ENCODE data around the gene MYOZ2. TPM values are rescaled to one million over a fixed set of nuclear protein-coding genes. Genes with fewer than 3 reads are reported as not detected.

MYOZ2 gene
- total and polyA plus RNA-seq, 2 donors (not counting 3 experiments of a cell fraction or from before 2014, with no cell fraction given): 0.11 to 0.13 TPM

DNA sequence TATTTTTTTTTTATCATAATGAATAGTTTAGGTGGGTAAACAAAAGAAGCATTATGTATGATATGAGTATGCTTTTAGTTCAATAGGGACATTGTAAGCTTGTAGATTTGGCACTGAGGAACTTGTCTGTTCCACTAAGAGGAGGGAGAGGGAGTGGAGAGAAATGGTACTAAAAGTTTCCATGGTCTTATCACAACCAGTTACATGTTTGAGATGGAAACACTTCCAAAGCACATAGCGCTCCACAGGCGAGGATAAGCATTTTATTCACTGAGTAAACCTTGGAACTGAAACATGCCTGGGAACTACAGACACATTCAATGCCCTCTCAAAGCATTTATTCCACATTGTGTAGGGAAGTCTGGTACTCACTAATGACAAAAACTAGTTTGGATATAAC lies 15.5 kb downstream of the MYOZ2 start:
- no peaks in the 10 kb centered on the region for H3K9me3 ChIP-seq (replicated peaks; ENCODE audit: control insufficient read depth, insufficient read depth, low read length)
- no peak overlapping the region for H3K4me3 ChIP-seq (replicated peaks in 1 of 3; ENCODE audit: insufficient read depth in 1 of 3, low read depth in 1 of 3, low read length in 3 of 3)
- no peaks in the 10 kb centered on the region for H3K36me3 ChIP-seq (ENCODE audit: control insufficient read depth in 2 of 2, extremely low read depth in 1 of 2, insufficient read depth in 2 of 2, low read length in 2 of 2)
- POLR2A ChIA-PET: no interaction called here
- TF ChIP-seq POLR2AphosphoS5 (IDR thresholded peaks at IDR 0.05; ENCODE audit: insufficient read depth, low read depth, low read length): no peak
- TF ChIP-seq JUN (IDR thresholded peaks at IDR 0.05; ENCODE audit: borderline replicate concordance, insufficient read depth, insufficient read length, low read depth): no peak
- TF ChIP-seq GATA2 (IDR thresholded peaks at IDR 0.05; ENCODE audit: insufficient read depth, insufficient read length, low read depth, low read length): no peak
- TF ChIP-seq, protein P1, sequence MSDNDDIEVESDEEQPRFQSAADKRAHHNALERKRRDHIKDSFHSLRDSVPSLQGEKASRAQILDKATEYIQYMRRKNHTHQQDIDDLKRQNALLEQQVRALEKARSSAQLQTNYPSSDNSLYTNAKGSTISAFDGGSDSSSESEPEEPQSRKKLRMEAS (IDR thresholded peaks at IDR 0.05; ENCODE audit: insufficient read depth, insufficient read length): no peak
- peaks cover 4% of the 10 kb centered on the region for H3K4me1 ChIP-seq (ENCODE audit: control insufficient read depth, extremely low read depth, insufficient read depth, low read length)
- no peaks in the 10 kb centered on the region for H3K79me2 ChIP-seq (ENCODE audit: control insufficient read depth, insufficient read depth, low read length)
- intact Hi-C loops (cut with micrococcal nuclease): no loop called here
- H3K9ac ChIP-seq (replicated peaks; ENCODE audit: extremely low read depth, insufficient read depth, low read length): no peak overlapping the region
- no peaks in the 10 kb centered on the region for H3K27me3 ChIP-seq (ENCODE audit: control insufficient read depth in 2 of 2, insufficient read depth in 2 of 2, low read length in 2 of 2)
- CTCF ChIA-PET: interaction anchor here (0.9 kb wide), 1 partner anchor 15 kb away, joined by 3 read pairs; the partner anchor contains the start of gene MYOZ2
- H2AFZ ChIP-seq (ENCODE audit: low read depth, low read length): peak overlapping the region; percentile 9
- FAIRE-seq (no peak), DNase-seq (ENCODE audit: low read depth, low spot score) (no peak)
- no TSS peak for BruUV-seq (replicated peaks)
- no peak overlapping the region for H3K4me2 ChIP-seq (ENCODE audit: insufficient read depth, low read length)
- no peaks in the 10 kb centered on the region for H4K20me1 ChIP-seq (replicated peaks; ENCODE audit: control insufficient read depth, extremely low read depth, insufficient read depth, low read length)
- H3K9me1 ChIP-seq (replicated peaks; ENCODE audit: control insufficient read depth, extremely low read depth, insufficient read depth, low read length): no peaks in the 10 kb centered on the region
- H3K27ac ChIP-seq (ENCODE audit: insufficient read depth, low read depth, low read length): no peak overlapping the region
- dilution Hi-C loops (cut with MboI; ENCODE audit: extremely low pct_ligation_motif_present, low sequenced_read_pairs): no loop called here

DNA sequence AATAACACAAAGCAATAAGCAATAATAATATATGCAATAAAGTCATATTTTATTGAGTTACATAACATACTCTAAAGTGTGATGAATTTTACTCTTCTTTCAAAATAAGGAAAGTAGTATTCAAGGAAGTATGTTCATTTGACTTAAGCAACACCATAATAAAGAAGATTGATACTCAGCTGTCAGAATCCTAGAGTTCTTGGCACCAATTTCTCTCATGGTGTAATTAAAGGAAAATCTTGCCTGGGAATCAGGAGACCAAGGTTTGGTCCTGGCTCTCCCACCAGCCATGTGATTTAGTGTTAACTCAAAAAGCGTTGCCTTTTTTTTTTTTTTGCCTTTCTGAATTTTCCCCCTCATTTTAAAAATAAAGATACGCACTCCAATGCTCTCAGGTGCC lies 17.1 kb downstream of the MYOZ2 start:
- CTCF ChIA-PET: interaction anchor here (1.0 kb wide), 1 partner anchor 66 kb away, joined by 3 read pairs; no protein-coding TSS in a partner anchor
- dilution Hi-C loops (cut with MboI; ENCODE audit: extremely low pct_ligation_motif_present, low sequenced_read_pairs): no loop called here
- Histone ChIP-seq H3K27ac (ENCODE audit: insufficient read depth, low read depth, low read length) (no peak overlapping the region), H2AFZ (ENCODE audit: low read depth, low read length) (no peak overlapping the region), H3K4me2 (ENCODE audit: insufficient read depth, low read length) (no peak overlapping the region), H3K9ac (replicated peaks; ENCODE audit: extremely low read depth, insufficient read depth, low read length) (no peak overlapping the region), H4K20me1 (replicated peaks; ENCODE audit: control insufficient read depth, extremely low read depth, insufficient read depth, low read length) (no peaks in the 10 kb centered on the region), H3K4me3 (replicated peaks in 1 of 3; ENCODE audit: insufficient read depth in 1 of 3, low read depth in 1 of 3, low read length in 3 of 3) (no peak overlapping the region), H3K9me1 (replicated peaks; ENCODE audit: control insufficient read depth, extremely low read depth, insufficient read depth, low read length) (no peaks in the 10 kb centered on the region), H3K79me2 (ENCODE audit: control insufficient read depth, insufficient read depth, low read length) (no peaks in the 10 kb centered on the region), H3K27me3 (ENCODE audit: control insufficient read depth in 2 of 2, insufficient read depth in 2 of 2, low read length in 2 of 2) (no peaks in the 10 kb centered on the region), H3K4me1 (ENCODE audit: control insufficient read depth, extremely low read depth, insufficient read depth, low read length) (peaks cover 3% of the 10 kb centered on the region), H3K9me3 (replicated peaks; ENCODE audit: control insufficient read depth, insufficient read depth, low read length) (no peaks in the 10 kb centered on the region), H3K36me3 (ENCODE audit: control insufficient read depth in 2 of 2, extremely low read depth in 1 of 2, insufficient read depth in 2 of 2, low read length in 2 of 2) (no peaks in the 10 kb centered on the region)
- intact Hi-C loops (cut with micrococcal nuclease): no loop called here
- no peak for FAIRE-seq
- no peak for DNase-seq (ENCODE audit: low read depth, low spot score)
- no TSS peak for BruUV-seq (replicated peaks)
- POLR2A ChIA-PET: no interaction called here
- TF ChIP-seq POLR2AphosphoS5 (IDR thresholded peaks at IDR 0.05; ENCODE audit: insufficient read depth, low read depth, low read length): no peak
- no peak for TF ChIP-seq MYC (IDR thresholded peaks at IDR 0.05; ENCODE audit: low read depth, low read length)
- TF ChIP-seq EZH2 (IDR thresholded peaks at IDR 0.05; ENCODE audit: borderline replicate concordance, low read depth, low read length, severe bottlenecking): no peak
- TF ChIP-seq, protein P2, sequence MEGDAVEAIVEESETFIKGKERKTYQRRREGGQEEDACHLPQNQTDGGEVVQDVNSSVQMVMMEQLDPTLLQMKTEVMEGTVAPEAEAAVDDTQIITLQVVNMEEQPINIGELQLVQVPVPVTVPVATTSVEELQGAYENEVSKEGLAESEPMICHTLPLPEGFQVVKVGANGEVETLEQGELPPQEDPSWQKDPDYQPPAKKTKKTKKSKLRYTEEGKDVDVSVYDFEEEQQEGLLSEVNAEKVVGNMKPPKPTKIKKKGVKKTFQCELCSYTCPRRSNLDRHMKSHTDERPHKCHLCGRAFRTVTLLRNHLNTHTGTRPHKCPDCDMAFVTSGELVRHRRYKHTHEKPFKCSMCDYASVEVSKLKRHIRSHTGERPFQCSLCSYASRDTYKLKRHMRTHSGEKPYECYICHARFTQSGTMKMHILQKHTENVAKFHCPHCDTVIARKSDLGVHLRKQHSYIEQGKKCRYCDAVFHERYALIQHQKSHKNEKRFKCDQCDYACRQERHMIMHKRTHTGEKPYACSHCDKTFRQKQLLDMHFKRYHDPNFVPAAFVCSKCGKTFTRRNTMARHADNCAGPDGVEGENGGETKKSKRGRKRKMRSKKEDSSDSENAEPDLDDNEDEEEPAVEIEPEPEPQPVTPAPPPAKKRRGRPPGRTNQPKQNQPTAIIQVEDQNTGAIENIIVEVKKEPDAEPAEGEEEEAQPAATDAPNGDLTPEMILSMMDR (IDR thresholded peaks at IDR 0.05; ENCODE audit: extremely low read depth in 1 of 2, insufficient read depth in 1 of 2, low read depth in 1 of 2, low read length in 2 of 2): no peak
- no peak for TF ChIP-seq GATA2 (IDR thresholded peaks at IDR 0.05; ENCODE audit: insufficient read depth, insufficient read length, low read depth, low read length)
- no peak for TF ChIP-seq JUN (IDR thresholded peaks at IDR 0.05; ENCODE audit: borderline replicate concordance, insufficient read depth, insufficient read length, low read depth)
- TF ChIP-seq POLR2A (IDR thresholded peaks at IDR 0.05; ENCODE audit: low read depth, low read length): no peak
- no peak for TF ChIP-seq FOS (IDR thresholded peaks at IDR 0.05; ENCODE audit: borderline replicate concordance, insufficient read depth, low read length)
- TF ChIP-seq, protein P1 (IDR thresholded peaks at IDR 0.05; ENCODE audit: insufficient read depth, insufficient read length): no peak

All from endothelial cell of umbilical vein (primary cell).